Calu3 (cell line): ENCODE measurements around the gene KRTAP29-1. TPM values are rescaled to one million over a fixed set of nuclear protein-coding genes. Genes with fewer than 3 reads are reported as not detected.
"Not testable (repeated sequence)": the region's sequence is repeated elsewhere in the genome, so short reads cannot be mapped to it uniquely, and the experiment has no call there.

Experiments
- BruUV-seq: library from RNA; stranded (reverse); fragments of 400-500 nt; replicated peaks from 2 replicates; lab custom pipeline; 2021; lab: Mats Ljungman, UMichigan
- CTCF ChIA-PET: fragments of 300-600 bp; sonication (Branson Sonifier 250); formaldehyde crosslinking; loops from one replicate; lab custom pipeline; 2022; ENCODE audit warnings: antibody characterized with exemption; lab: Charles Lee
- DNase-seq: peaks from one replicate; pipeline ENCODE4 v3.0.0; 2022
- H3K27ac Mint-ChIP-seq: one replicate; pipeline ENCODE4 v1.8.0; 2022; ENCODE audit warnings: mixed read lengths; ENCODE audit not compliant: unreplicated experiment
- H3K27me3 Mint-ChIP-seq: one replicate; pipeline ENCODE4 v1.8.0; 2022; ENCODE audit warnings: mixed read lengths; ENCODE audit not compliant: unreplicated experiment
- H3K36me3 Mint-ChIP-seq: one replicate; pipeline ENCODE4 v1.8.0; 2022; ENCODE audit warnings: mild to moderate bottlenecking, moderate library complexity, mixed read lengths; ENCODE audit not compliant: insufficient read depth, unreplicated experiment
- H3K4me1 Mint-ChIP-seq: one replicate; pipeline ENCODE4 v1.8.0; 2022; ENCODE audit warnings: mild to moderate bottlenecking, low read depth, mixed read lengths; ENCODE audit not compliant: unreplicated experiment
- H3K4me3 Mint-ChIP-seq: one replicate; pipeline ENCODE4 v1.8.0; 2022; ENCODE audit warnings: mild to moderate bottlenecking, low read depth, moderate library complexity, mixed read lengths; ENCODE audit not compliant: unreplicated experiment
- H3K9me3 Mint-ChIP-seq: one replicate; pipeline ENCODE4 v1.8.0; 2022; ENCODE audit warnings: low read depth, mixed read lengths; ENCODE audit not compliant: unreplicated experiment
- intact Hi-C: fragments of 100-400 bp; cut with micrococcal nuclease; formaldehyde crosslinking; loops from one replicate; pipeline ENCODE4 v1.10.0; 2022; ENCODE audit not compliant: unreplicated experiment
- total RNA-seq: library from RNA; stranded (reverse); gene quantifications from 2 replicates; pipeline ENCODE4 v1.2.3, GENCODE V29; 2022
- TF ChIP-seq, protein P1 (sequence below): fragments of 200-600 bp; IDR thresholded peaks from one replicate; pipeline ENCODE4 v1.8.0; 2022; ENCODE audit warnings: antibody characterized with exemption; ENCODE audit not compliant: unreplicated experiment

KRTAP29-1 gene
- total RNA-seq, 1 experiment from 2014 or later: not detected

DNA sequence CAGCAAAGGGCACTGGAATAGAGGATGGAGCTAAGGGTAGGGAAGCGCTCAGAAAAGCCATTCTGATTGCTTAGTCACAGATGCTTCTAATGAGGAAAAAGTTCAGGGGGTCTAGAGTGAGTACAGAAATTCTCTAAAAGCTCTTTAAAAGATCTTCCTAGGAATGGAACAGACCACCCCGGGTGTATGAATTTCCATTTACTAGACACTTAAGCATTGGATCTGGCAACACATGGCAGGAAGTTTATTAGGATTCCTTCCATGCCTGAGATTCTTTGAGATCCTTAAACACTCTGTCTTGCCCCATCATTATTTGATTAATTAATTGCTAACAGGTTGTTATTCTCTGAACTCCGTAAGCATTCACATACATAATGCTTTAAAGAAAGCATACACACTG is 18.6 kb downstream of the KRTAP29-1 start:
- Mint-ChIP-seq H3K9me3 (peaks cover 2% of the 10 kb centered on the region), H3K36me3 (no peaks in the 10 kb centered on the region), H3K27ac (no peak overlapping the region), H3K27me3 (no peaks in the 10 kb centered on the region), H3K4me1 (peaks cover 38% of the 10 kb centered on the region), H3K4me3 (no peak overlapping the region)
- DNase-seq: no peak
- CTCF ChIA-PET: interaction anchor here (0.5 kb wide), 1 partner anchor 11 kb away, joined by 3 read pairs; no protein-coding TSS in a partner anchor
- no TSS peak for BruUV-seq
- TF ChIP-seq, protein P1, sequence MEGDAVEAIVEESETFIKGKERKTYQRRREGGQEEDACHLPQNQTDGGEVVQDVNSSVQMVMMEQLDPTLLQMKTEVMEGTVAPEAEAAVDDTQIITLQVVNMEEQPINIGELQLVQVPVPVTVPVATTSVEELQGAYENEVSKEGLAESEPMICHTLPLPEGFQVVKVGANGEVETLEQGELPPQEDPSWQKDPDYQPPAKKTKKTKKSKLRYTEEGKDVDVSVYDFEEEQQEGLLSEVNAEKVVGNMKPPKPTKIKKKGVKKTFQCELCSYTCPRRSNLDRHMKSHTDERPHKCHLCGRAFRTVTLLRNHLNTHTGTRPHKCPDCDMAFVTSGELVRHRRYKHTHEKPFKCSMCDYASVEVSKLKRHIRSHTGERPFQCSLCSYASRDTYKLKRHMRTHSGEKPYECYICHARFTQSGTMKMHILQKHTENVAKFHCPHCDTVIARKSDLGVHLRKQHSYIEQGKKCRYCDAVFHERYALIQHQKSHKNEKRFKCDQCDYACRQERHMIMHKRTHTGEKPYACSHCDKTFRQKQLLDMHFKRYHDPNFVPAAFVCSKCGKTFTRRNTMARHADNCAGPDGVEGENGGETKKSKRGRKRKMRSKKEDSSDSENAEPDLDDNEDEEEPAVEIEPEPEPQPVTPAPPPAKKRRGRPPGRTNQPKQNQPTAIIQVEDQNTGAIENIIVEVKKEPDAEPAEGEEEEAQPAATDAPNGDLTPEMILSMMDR: no peak
- intact Hi-C loops: no loop called here

DNA sequence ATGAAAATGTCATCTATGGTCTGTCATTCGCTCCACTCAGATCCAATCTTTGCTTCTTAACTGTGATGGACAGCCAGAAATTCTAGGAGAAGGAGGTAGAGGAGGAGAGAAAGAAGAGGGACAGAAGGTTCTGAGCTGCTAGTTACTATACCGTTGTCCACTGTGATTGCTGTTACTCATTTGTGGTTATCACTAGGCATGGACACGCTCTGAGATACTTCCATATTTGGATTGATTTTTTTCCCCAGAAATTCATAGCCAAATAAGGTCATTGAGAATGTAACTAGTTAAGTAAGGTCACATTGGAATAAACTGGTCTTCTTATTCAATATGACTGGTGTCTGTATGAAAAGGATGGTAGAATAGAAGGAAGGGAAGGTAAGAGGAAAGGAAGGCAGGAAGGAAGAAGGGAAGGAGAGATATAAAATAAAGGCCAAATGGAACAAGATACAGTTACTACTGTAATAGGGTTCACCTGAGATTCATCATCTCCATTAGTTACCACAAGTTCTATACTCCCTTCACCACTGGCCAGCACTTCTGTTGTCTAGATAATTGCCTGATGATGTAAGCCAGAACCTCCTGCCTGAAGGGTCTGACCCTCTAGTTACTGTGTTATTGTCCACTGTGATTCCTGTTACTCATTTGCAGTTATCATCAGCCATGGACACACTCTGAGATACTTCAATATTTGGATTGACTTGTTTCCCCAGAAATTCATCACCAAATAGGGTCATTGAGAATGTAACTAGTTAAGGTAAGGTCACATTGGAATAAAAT is 24.3 kb downstream of the KRTAP29-1 start:
- intact Hi-C loops: no loop called here
- no TSS peak for BruUV-seq
- Mint-ChIP-seq H3K27ac (no peak overlapping the region), H3K36me3 (no peaks in the 10 kb centered on the region), H3K9me3 (no peaks in the 10 kb centered on the region), H3K27me3 (no peaks in the 10 kb centered on the region), H3K4me1 (peaks cover under 1% of the 10 kb centered on the region), H3K4me3 (no peak overlapping the region)
- DNase-seq: no peak
- CTCF ChIA-PET: no interaction called here
- TF ChIP-seq, protein P1: no peak

DNA sequence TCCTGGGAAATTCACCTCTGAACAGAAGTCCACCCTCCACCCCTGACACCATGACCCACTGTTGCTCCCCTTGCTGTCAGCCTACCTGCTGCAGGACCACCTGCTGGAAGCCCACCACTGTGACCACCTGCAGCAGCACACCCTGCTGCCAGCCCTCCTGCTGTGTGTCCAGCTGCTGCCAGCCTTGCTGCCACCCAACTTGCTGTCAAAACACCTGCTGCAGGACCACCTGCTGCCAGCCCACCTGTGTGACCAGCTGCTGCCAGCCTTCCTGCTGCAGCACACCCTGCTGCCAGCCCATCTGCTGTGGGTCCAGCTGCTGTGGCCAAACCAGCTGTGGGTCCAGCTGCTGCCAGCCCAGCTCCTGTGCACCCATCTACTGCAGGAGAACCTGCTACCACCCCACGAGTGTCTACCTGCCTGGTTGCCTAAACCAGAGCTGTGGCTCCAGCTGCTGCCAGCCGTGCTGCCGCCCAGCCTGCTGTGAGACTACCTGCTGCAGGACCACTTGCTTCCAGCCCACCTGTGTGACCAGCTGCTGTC is 26.9 kb downstream of the KRTAP29-1 start, which contains the start of gene KRTAP9-7:
Gene KRTAP9-7, plus strand, starts transcription at position 51 of the 543 bp plus-strand sequence. Its CDS starts 0 bp downstream, at position 51.
- H3K4me1 Mint-ChIP-seq, H3K4me3 Mint-ChIP-seq, H3K27ac Mint-ChIP-seq, H3K36me3 Mint-ChIP-seq, H3K9me3 Mint-ChIP-seq, H3K27me3 Mint-ChIP-seq, intact Hi-C loops, BruUV-seq, DNase-seq: not testable (repeated sequence)
- CTCF ChIA-PET: interaction anchor here (1.5 kb wide), 1 partner anchor 11 kb away, joined by 6 read pairs; the partner anchor contains the start of gene KRTAP9-6

DNA sequence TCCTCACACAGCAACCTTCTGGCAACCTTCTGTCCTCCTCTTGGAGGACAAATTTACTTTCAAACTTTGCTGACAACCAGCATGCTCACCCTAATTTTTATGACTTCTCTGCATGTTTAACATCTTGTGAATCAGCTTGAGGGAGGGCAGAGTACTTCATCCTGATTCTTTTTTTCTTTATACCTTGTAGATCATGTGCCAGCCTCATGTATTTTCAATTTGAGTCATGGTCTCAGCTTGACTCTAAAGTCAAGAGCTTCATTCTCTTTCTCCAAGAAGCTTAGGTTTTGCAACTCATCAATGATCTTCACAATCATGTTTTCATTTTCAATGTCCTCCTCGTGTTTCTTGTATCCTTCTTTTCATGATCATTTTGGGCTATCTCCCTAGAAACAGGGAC is 30.8 kb downstream of the KRTAP29-1 start:
- Mint-ChIP-seq H3K27ac (no peak overlapping the region), H3K9me3 (no peaks in the 10 kb centered on the region), H3K27me3 (no peaks in the 10 kb centered on the region), H3K4me1 (no peaks in the 10 kb centered on the region), H3K4me3 (no peak overlapping the region), H3K36me3 (no peaks in the 10 kb centered on the region)
- CTCF ChIA-PET: no interaction called here
- DNase-seq: no peak
- TF ChIP-seq, protein P1: no peak
- intact Hi-C loops: no loop called here
- no TSS peak for BruUV-seq

DNA sequence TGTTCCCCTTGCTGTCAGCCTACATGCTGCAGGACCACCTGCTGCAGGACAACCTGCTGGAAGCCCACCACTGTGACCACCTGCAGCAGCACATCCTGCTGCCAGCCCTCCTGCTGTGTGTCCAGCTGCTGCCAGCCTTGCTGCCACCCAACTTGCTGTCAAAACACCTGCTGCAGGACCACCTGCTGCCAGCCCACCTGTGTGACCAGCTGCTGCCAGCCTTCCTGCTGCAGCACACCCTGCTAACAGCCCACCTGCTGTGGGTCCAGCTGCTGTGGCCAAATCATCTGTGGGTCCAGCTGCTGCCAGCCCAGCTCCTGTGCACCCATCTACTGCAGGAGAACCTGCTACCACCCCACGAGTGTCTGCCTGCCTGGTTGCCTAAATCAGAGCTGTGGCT is 31.3 kb downstream of the KRTAP29-1 start:
- H3K36me3 Mint-ChIP-seq, H3K27ac Mint-ChIP-seq, CTCF ChIA-PET, H3K9me3 Mint-ChIP-seq, DNase-seq, BruUV-seq, H3K4me1 Mint-ChIP-seq, H3K27me3 Mint-ChIP-seq, intact Hi-C loops, H3K4me3 Mint-ChIP-seq: not testable (repeated sequence)
